Measurements from ENCODE around the gene MACROD1.

The MACROD1 gene

DNA sequence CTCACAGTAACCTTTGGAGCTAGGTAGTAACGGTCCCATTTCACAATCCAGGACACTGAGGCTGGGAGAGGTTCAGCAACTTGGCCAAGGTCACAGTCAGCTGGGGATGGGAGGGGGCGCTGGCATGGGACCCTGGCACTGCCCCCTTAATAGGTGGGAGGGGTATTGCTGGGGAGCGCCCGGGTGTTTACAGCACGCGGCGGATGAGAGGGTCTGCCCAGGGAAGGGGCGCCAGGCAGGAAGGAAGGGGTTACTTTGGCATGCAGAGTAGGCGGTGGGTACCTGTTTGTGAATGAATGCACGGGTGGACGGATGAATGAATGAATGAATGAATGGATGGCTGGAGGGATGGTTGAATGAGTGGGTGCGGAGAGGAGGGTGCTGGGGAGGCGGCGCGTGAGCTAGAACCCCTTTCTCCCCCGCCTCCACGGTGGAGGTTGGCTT lies 130.8 kb downstream of the MACROD1 start:
- no peak for DNase-seq (ENCODE audit: low spot score)

DNA sequence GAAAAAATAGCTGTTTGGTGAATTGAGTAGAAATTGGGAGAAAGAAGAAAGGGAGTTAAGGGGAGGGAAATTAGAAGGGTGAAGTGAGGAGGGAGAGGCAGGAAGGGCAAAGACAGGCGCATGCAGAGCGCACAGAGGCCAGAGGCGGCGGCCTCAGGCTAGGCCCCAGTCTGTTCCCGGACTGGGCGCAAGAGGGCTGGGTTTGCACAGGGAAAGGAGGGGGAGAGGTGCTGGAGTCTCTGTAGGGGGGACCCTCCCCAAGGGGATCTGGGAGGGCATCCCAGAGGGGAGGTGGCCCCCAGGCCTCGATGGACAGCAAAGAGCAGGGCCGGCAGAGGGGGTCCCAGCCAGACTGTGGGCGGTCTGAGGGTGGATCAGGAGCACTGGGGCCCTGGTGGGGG lies 131.5 kb downstream of the MACROD1 start:
- no peak for DNase-seq (ENCODE audit: low spot score)

DNA sequence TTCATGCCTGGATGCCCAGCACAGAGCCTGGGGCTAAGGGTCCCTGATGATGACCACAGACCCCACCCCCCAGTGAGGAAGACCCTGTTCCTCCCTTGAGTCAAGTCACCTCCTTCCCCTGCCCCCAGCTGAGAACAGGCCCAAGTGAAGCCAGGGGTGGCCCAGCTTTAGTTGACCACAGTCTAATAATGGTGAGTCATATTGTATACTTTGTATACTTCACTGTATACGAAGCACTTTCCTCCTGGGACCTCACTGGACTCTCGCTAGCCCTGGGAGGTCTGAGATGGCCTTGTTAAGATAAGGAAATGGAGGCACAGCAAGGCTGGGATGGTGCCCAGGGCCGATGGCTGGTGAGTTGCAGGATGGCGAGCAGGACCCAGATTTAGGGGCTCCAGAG lies 133.9 kb downstream of the MACROD1 start:
- no peak for DNase-seq (ENCODE audit: low spot score)

DNA sequence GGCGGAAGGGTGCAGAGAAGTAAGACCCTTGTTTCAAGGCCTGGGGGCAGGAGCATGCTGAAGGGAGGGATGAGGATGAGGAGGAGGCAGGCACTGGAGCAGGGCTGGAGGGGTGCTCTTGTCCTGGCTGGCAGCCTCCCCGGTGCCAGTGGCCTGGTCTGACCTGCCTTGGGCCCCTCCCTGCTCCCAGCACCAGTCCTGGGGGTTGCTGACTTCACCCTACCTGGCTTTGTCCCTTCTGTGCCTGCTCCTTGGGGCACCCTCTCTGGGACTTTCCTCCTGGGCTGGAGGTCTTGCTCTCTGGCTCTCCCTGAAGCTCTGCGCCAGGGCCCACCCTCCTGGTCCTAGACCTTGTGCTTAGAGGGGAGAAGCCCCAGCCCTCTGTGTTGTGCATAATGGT lies 134.9 kb downstream of the MACROD1 start:
- no peak for DNase-seq (ENCODE audit: low spot score)

DNA sequence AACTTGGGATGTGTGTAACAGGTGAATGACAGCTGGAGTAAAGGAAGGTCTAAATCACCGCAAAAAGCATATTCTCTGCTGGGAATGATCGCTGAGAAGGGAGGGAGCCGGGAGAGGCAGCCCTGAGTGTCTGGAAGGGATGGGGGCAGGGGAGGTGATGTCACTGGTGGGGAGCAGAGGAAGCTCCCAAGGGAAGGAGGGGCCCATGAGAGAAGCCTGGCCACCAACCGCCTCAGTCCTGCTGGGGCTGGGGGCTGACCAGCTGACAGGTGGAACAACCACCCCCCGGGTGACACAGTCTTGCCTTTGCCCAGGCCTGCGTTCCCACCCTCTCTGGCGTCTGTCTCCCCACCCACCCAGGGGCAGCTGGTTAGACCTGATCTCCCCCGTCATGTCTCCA lies 136.1 kb downstream of the MACROD1 start:
- DNase-seq (ENCODE audit: low spot score): no peak

DNA sequence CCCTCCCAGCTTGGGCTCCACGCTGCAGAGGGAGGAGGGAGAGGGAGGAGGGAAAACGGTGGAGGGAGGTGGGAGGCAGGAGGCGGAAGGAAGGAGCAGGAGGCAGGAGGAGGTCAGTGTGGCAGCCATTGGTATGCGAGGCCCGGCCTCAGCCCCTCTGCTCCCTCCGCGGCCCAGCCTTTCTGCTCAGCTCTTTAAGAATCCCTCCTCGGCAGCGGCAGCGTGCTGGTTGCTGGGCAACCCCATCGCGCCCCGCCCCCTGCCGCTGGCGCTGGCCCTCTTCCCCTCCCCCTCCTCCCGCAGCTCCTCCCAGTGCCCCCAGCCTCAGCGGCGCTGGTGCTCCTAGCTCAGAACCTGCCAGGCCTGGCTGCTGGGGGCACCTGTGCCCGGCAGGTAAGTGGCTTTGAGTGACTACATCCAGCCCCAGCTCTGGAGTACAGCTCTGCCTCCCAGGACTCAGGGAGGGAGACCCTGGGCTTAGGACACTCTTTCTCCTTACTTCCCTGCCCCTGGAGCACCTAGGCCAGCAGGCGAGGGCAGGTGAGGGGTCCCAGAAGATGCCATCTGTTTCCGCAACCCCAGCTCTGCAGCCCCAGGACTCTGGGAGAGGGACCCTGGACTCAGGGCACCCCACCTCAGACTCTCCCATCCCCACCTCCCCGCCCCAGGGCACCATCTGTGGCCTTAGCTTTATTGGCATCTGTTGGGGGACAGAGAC lies 137.4 kb downstream of the MACROD1 start:
- DNase-seq (ENCODE audit: low spot score): no peak

DNA sequence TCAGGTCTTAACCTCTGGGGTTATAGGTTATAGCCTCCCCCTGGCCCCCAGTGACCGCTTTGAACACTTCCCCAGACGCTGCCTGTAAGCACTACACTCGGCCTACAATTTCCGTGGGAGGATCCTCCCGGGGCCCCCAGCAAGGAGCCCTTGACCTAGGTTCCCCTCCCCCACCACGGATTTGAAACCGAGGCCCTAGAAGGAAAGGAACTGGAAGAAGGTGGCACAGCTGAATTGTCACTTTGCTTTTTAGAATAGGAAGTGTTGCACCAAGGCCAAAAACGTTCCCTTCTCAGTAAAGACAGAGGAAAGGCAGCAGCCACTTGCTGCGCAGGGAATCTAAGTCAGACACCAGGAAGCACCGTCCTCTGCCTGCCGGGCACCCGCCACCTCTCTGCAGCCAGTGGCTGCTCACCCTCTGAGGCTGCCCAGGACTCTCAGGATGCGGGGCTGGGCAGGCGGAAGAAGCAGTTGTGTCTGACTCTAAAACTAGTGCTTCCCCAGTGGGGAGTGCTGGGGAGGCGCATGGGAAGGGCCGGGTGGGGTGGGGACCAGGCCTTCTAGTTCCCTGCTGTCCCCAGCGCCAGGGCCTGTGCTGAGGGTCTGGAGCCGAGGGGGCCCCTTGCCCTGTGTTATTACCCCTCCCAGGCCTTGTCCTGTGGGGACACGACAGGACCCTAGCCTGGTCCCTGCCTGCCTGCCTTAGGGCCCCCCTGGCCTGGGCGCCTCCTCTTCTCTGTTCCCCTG lies 138.1 kb downstream of the MACROD1 start:
- DNase-seq (ENCODE audit: low spot score): no peak

DNA sequence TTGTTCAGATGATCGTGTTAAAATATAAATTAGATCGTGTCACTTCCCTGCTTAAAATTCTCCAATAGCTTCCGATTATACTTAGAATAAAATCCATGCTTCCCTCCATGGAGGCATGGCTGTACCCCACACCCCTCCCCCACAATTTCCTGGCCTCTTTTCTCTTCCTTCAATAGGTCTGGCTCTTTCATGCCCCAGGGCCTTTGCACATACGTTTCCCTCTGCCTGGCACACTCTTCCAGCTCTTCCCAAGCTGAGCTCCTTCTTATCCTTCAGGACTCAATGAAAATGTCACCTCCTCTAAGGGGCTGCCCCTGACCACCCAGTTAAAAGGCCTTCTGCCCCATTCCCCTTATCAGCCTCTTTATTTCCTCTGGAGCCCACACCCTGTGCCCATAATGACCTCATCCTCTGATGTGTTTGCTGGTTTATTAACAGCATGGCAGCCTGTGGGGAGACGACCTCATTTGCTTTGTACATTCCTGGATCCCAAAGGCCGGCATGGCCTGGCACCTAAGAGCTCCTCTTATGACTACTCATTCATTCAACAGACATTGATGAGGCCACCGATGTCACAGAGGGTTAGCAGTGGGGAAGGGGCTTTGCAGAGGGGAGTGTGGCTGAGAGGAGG lies 139.2 kb downstream of the MACROD1 start:
- no peak for DNase-seq (ENCODE audit: low spot score)

DNA sequence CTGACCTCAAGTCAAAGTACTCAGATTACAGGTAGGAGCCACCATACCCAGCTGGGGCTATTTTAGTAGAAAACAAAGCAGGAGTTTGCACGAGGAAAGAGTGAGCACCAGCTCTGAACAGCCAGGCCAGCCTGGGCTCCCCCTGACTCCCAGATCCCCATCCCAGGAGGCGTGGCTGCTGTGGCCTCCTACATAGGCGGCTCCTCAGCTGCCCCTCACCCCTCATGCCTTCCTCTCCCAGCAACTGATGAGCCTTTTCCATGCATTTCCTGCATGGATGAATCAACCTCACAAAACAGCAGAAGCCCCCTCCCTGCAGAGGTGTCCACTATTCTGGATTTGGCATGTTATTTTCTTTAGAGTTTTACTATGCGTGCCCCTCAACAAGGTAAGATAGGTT lies 140.7 kb downstream of the MACROD1 start:
- no peak for DNase-seq (ENCODE audit: low spot score)

DNA sequence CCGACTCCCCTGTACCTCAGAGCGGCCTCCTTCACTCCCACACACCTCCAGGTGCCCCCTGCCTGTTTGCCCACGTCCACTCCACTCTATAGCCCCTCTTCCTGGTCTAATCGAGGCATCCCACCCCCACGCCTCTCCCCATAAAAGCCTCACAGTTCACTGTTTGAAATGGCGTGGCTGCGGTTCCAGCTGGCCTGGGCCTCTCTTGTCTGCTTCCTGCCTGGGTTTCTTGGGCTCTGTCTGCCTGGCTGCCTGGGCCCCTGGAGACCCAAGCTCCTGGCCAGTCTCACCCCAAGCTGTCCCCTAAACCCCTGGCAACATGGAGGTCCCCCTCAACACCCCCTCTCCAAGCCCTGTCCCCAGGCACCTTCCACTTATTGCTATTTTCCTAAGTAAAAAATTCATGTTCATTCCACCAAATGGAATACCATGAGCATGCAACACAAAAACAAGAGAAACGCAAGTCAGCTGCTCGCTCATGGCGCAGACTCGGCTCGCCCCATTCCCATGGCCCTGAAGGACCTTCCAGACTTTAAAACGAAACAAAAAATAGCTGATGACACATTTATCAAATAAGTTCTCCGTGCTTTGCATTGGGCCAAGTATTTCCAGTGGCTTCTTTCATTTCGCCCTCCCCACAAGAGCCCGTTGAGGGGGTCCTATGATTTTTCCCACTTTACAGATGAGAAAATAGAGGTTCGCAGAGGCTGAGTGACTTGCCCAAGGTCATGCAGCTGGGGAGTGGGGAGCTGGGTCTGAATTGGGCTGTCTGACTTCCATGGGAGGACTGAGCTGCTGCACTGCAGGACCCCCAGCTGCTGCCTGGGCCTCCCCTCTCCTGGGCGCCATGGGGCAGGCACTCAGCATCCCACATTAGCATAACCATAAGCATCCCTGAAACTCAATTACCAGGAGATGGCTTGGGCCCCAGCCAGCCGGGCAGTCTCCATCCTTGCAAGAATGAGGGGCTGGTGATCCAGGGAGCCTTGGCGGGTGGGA lies 141.9 kb downstream of the MACROD1 start:
- DNase-seq (ENCODE audit: low spot score): no peak

DNA sequence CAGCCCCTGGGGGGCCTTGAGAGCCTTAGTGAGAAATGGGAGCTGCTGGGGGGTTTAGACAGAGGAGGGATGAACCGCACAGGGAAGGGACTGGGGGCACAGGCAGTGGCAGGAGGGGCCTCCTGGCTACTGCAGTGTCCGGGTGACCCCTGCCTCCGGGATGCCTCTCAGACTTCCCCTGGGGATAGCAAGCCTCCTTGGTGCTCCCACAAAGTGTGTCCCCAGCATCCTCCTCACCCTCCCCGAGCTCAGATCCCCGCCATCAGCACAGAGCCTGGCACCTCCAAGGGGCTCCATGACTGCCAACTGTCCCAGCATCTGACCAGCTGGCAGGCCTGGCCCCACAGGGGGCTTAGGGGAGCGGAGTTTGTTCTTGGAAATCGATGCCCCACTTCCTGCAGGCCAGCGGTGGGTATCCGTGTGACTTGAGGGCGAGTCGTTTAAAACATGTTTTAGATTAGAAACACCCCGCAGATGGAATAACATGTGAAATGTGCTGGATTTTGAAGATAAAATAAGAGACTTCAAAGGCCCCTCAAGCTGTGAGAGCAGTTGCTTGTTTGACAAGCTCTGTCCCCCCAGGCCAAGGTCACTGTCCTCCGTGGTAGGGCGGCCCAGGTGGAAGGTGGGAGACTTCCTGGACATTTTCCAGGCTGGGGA lies 143.7 kb downstream of the MACROD1 start:
- no peak for DNase-seq (ENCODE audit: low spot score)

DNA sequence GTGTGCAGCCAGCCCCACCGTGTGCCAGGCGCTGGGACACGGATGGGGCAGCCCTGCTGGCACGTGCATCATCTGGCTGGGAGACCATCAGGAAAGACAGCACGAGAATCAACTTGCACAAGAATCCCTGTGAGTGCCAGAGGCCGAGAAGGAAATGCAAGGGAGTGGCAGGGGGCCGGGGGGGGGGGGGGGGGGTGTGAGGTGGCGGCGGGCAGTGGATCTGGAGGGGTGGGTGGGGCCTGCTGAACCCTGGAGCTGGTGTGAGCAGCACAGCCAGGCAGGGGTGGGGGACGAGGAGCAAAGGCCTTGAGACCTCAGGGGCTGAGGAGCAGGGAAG lies 144.2 kb downstream of the MACROD1 start:
- no peak for DNase-seq (ENCODE audit: low spot score)

DNA sequence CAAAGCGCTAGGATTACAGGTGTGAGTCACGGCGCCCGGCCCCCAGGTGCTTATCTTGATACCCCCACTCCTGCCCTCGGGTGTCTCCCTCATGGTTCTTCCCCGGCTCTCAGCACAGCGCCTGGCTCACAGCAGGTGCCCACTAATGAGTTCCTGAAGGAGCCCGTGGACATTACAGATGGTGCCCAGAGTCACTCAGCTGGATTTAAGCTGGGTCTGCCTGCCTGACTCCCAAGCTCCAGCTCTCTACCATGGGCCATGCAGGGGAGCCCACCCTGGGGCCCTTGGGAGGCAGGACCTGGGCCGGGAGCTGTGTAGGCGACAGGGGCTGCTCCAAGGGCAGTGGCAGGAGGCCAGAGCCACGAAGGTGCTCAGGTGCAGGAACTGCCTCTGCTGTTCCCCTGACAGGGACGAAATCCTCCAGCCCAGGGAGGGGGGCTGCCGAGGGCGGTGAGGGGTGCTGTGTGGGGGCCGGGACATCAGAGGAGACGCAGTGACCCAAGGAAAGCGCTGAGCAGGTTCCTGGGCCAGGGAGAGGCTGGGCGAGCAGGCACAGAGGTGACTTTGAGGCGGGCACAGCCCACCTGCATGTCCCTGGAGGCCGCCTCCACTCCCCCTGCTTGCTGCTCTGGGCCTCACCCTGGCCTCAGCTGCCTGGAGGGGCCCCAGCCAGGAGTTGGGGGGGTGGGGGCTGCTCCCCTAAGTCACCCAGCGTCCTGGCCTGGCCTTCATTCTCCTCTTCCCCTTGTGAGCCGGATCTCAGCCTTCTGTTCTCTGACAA lies 144.7 kb downstream of the MACROD1 start:
- DNase-seq (ENCODE audit: low spot score): no peak

DNA sequence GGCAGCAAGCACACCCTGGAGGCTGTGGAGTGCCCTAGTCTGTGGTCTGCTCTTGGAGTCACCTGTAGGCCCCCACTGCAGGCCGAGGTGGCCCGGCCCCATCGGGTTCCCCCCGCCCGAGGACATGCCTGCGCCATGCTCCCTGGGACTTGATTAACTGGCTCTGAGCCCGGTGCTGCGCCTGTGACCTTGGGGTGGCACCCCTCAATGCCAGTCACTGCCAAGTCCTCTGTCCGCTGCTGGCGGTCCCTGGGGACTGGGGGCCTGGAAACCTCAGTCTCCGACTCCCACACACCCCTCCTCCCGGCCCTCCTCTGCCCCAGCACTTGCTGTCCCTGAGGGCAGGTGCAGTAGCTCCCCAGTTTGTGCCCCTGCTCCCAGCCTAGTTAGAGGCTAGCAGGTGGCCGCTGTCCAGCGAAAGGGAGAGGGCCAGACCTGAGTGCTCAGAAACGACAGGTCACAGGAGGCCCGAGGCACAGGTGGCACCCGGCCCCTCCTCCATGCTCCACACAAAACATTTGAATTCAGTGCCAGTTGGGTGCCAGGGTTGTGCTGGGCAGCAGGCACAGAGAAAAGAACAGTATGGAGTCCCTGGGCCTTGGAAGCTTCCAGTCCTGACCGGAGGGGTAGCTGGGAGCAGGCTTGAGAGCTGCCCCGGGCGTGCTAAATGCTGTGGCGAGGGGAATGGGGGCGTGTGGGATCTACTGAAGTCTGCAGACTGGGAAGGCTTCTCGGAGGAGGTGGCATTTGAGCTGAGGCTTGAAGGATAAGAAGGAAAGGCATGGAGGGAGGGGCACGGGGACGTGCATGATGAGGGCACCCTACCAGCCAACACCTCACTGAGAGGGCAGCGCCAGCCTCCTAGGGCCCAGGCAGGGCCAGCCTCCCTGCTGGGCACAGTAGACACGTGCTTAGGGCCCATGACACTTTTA lies 146.5 kb downstream of the MACROD1 start:
- DNase-seq (ENCODE audit: low spot score): no peak

DNA sequence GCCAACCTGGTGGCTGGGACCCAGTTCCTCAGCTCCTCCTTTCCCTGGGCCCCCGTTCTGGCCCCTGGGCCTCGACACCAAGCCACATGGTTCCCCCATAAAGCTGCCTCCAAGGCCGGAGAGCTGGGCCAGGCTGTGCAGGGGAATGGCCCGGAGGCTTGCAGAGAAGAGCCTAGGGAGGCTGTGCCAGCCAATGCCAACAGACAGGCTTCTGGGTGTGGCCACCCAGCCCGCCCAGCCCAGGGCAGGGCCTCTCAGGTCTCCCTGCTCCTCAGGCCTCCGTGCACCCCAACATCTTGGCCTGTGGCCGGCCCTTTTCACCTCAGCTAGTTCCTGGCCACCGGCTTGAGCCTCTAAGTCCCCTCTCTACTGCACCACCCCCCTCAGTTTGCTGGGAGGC lies 147.6 kb downstream of the MACROD1 start:
- no peak for DNase-seq (ENCODE audit: low spot score)

DNA sequence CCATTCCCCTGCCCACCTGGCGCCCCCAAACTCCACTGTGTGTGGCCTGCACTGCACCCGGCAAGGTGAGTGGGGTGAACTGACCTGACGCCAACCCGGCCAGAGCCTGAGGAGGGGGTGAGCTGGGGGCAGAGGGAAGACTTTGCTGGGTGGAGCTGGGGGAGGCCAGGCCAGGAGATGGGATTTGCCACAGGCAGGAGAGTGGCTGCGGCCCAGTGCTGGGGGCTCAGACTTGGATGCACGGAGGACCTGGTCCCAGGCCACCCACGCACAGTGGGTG lies 148.0 kb downstream of the MACROD1 start:
- DNase-seq (ENCODE audit: low spot score): no peak

DNA sequence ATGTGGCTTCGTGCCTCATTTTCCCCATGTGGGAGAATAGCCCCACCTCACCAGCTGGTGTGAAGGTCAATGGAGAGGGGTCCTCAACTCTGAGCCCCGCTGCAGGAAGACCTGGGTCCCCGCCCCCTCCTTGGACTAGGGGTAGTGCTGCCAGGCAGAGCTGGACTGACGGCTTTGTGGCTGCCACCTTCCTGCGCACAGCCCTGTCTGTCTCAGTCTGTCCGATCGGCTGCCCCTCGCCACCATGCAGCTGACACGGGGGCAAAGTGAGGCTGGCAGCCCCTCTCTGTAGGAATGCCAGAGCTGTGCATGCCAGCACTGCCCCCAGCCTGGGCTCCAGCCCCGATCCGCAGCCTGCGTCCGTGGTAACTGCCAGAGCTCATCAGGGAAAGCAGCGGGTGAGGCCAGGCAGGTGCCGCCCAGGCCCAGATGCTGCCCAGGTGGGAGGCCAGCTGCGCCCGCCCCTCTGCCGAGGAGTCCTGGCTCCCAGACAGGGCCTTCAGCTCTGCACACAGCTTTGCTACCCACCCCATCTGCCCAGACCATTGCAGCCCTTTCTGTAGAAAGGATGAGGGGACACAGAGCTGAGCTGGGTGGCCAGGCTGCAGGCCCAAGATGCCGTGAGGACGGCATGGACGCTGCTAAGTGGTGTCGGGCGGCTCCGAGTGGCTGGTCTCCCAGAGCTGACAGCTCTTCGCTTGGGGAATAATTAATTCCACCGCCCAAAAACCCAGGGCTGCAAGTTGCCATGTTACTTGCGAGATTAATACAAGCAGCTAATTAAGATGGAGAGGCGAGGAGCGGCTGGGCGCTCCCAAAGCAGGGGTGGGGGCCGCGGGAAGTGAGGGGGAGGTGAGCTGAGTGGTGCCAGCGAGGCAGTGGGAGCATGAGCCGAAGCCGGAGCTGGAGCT lies 149.7 kb downstream of the MACROD1 start:
- no peak for DNase-seq (ENCODE audit: low spot score)

DNA sequence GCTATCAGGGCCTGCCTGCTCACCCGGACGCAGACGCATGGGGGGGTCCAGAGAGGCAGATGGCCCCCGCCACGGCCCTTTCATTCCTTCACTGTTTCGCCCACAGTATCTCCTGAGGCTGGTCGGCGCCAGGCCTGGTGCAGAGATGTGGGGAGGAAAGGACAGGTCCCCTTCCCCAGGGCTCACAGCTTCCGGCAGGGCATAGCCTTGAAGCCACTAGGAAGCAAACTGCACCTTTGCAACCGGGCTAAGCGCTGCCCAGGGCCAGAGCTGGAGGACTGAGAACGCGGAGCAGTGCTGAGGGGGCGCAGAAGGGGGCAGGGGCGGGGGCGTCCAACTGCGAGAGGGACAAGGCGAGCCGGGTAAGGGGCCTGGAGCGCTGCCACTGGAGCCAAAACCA lies 150.4 kb downstream of the MACROD1 start:
- no peak for DNase-seq (ENCODE audit: low spot score)

DNA sequence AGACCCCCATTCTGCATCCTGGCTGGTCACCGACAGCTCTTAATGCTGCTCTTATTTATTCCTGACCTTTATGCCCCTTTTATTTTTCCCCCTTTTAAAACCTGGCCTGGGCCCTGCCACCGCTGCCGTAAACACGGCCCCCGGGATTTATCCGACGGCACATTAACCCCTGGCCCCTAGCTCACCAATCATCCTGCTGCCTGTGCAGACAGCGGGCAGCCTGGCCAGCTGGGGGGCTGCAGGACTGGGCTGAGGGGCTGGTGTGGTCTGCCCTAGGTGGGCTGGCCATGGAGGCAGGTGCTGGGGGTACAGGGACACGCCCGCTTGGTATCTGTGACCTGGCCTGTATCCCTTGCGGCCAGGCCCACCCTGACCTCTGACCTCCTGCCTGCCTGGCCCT lies 151.6 kb downstream of the MACROD1 start:
- no peak for DNase-seq (ENCODE audit: low spot score)

Data from globus pallidus (tissue), 1 donor.